NCI-H345 treated with DMSO at 0.1 percent for 48 hours (cell line): Measurements from ENCODE around the gene UTP18.
"Not testable (repeated sequence)": the region's sequence is repeated elsewhere in the genome, so short reads cannot be mapped to it uniquely, and the experiment has no call there.

Experiments
- DNase-seq: peaks from one replicate; lab custom pipeline; 2025; ENCODE audit not compliant: unreplicated experiment; lab: John Stamatoyannopoulos, UW

UTP18 gene

GRCh38 chr17:51260237-51261023 lies at the start of gene UTP18:
Gene UTP18 (plus strand): TSS chr17:51260546. CDS start chr17:51260585, 39 bp downstream.
- DNase-seq = peak; percentile 91

GRCh38 chr17:51214920-51215319 lies 45.4 kb upstream of the UTP18 start:
- no peak for DNase-seq

GRCh38 chr17:51217946-51218345 lies 42.4 kb upstream of the UTP18 start:
- DNase-seq = no peak

GRCh38 chr17:51221322-51221721 lies 39.0 kb upstream of the UTP18 start:
- DNase-seq = no peak

GRCh38 chr17:51224402-51225262 lies 35.7 kb upstream of the UTP18 start:
- no peak for DNase-seq

GRCh38 chr17:51225523-51225922 lies 34.8 kb upstream of the UTP18 start:
- DNase-seq = not testable (repeated sequence)

- DNase-seq = no peak
These were observed 32.2 kb upstream of the UTP18 start for GRCh38 chr17:51228161-51228560.

- no peak for DNase-seq
These were observed 30.5 kb upstream of the UTP18 start for GRCh38 chr17:51229889-51230288.

GRCh38 chr17:51230306-51230705 lies 30.0 kb upstream of the UTP18 start:
- no peak for DNase-seq

GRCh38 chr17:51231999-51232398 lies 28.3 kb upstream of the UTP18 start:
- DNase-seq = no peak

GRCh38 chr17:51234162-51234561 lies 26.2 kb upstream of the UTP18 start:
- no peak for DNase-seq

- no peak for DNase-seq
These were observed 22.0 kb upstream of the UTP18 start for GRCh38 chr17:51238255-51238887.

GRCh38 chr17:51240275-51240674 lies 20.1 kb upstream of the UTP18 start:
- no peak for DNase-seq

- no peak for DNase-seq
These were observed 16.3 kb upstream of the UTP18 start for GRCh38 chr17:51244041-51244440.

GRCh38 chr17:51245535-51245934 lies 14.8 kb upstream of the UTP18 start:
- no peak for DNase-seq

- no peak for DNase-seq
These were observed 10.0 kb upstream of the UTP18 start for GRCh38 chr17:51250314-51250840.

- no peak for DNase-seq
These were observed 9.3 kb upstream of the UTP18 start for GRCh38 chr17:51251010-51251409.

- no peak for DNase-seq
These were observed 4.7 kb upstream of the UTP18 start for GRCh38 chr17:51255673-51256072.

- no peak for DNase-seq
These were observed 4.2 kb upstream of the UTP18 start for GRCh38 chr17:51256101-51256500.

GRCh38 chr17:51257150-51258081 lies 2.9 kb upstream of the UTP18 start:
- no peak for DNase-seq
